HepG2 (cell line): ENCODE measurements around the gene JPT1. TPM values are rescaled to one million over a fixed set of nuclear protein-coding genes. Genes with fewer than 3 reads are reported as not detected.

ENCODE experiments used
- DDIT3 ChIP-seq: sonication (generic); formaldehyde crosslinking; IDR thresholded peaks from 2 replicates; pipeline ENCODE4 v1.4.0; 2020; ENCODE audit warnings: mild to moderate bottlenecking, missing genetic modification reagents
- FOXK1 ChIP-seq: sonication (generic); formaldehyde crosslinking; IDR thresholded peaks from 2 replicates; pipeline ENCODE4 v1.4.0; 2020; ENCODE audit warnings: low read depth, missing genetic modification reagents, borderline replicate concordance
- FOXO1 ChIP-seq: sonication (generic); formaldehyde crosslinking; IDR thresholded peaks from 2 replicates; pipeline ENCODE4 v1.4.0; 2020; ENCODE audit warnings: missing genetic modification reagents
- HES4 ChIP-seq: sonication (generic); formaldehyde crosslinking; IDR thresholded peaks from 2 replicates; pipeline ENCODE4 v1.9.0; 2021; ENCODE audit warnings: mild to moderate bottlenecking, missing genetic modification reagents, borderline replicate concordance
- IKZF5 ChIP-seq: IDR thresholded peaks from 2 replicates; pipeline ENCODE4 v1.6.1; 2018; ENCODE audit warnings: missing genetic modification reagents, mild to moderate bottlenecking, missing compliant biosample characterization
- KLF15 ChIP-seq: sonication (generic); formaldehyde crosslinking; IDR thresholded peaks from 2 replicates; pipeline ENCODE4 v1.8.1; 2023; ENCODE audit warnings: borderline replicate concordance, mild to moderate bottlenecking, inconsistent platforms, missing genetic modification reagents, mixed read lengths
- MBD4 ChIP-seq: IDR thresholded peaks from 2 replicates; pipeline ENCODE4 v1.6.1; 2012; ENCODE audit warnings: low read length, inconsistent platforms, borderline replicate concordance
- MIER3 ChIP-seq: IDR thresholded peaks from 2 replicates; pipeline ENCODE4 v1.6.1; 2016; ENCODE audit warnings: missing compliant biosample characterization, borderline replicate concordance
- NCOA1 ChIP-seq: sonication (generic); formaldehyde crosslinking; IDR thresholded peaks from 2 replicates; pipeline ENCODE4 v1.9.0; 2021; ENCODE audit warnings: missing genetic modification reagents
- NPAS2 ChIP-seq: sonication (generic); formaldehyde crosslinking; IDR thresholded peaks from 2 replicates; pipeline ENCODE4 v1.8.0; 2022; ENCODE audit warnings: mild to moderate bottlenecking, missing genetic modification reagents, borderline replicate concordance
- NRL ChIP-seq: sonication (generic); formaldehyde crosslinking; IDR thresholded peaks from 2 replicates; pipeline ENCODE4 v1.5.0; 2020; ENCODE audit warnings: missing genetic modification reagents, mild to moderate bottlenecking, moderate library complexity, borderline replicate concordance
- PAF1 ChIP-seq: IDR thresholded peaks from 2 replicates; pipeline ENCODE4 v1.6.1; 2016; ENCODE audit warnings: missing genetic modification reagents, missing compliant biosample characterization
- PRDM15 ChIP-seq: sonication (generic); formaldehyde crosslinking; IDR thresholded peaks from 2 replicates; pipeline ENCODE4 v1.4.0; 2020; ENCODE audit warnings: missing genetic modification reagents
- SRSF1 ChIP-seq: fragments of 200-400 bp; formaldehyde crosslinking; optimal IDR thresholded peaks from 2 replicates; pipeline ENCODE3; 2017; ENCODE audit warnings: mild to moderate bottlenecking, low read depth, low read length, moderate library complexity
- ZC3H13 ChIP-seq: sonication (generic); formaldehyde crosslinking; IDR thresholded peaks from 2 replicates; pipeline ENCODE4 v1.8.1; 2023; ENCODE audit warnings: mild to moderate bottlenecking, missing genetic modification reagents, moderate library complexity
- ZFP36L1 ChIP-seq: sonication (generic); formaldehyde crosslinking; IDR thresholded peaks from 2 replicates; pipeline ENCODE4 v1.8.0; 2022; ENCODE audit warnings: mild to moderate bottlenecking, missing genetic modification reagents, moderate library complexity
- ZKSCAN5 ChIP-seq: sonication (generic); formaldehyde crosslinking; IDR thresholded peaks from 2 replicates; pipeline ENCODE4 v1.5.1; 2020; ENCODE audit warnings: mild to moderate bottlenecking, missing genetic modification reagents
- ZNF20 ChIP-seq: sonication (generic); formaldehyde crosslinking; IDR thresholded peaks from 2 replicates; pipeline ENCODE4 v1.4.0; 2020; ENCODE audit warnings: mild to moderate bottlenecking, moderate library complexity, missing genetic modification reagents
- ZNF30 ChIP-seq: sonication (generic); formaldehyde crosslinking; IDR thresholded peaks from 2 replicates; pipeline ENCODE4 v1.5.0; 2020; ENCODE audit warnings: mild to moderate bottlenecking, missing genetic modification reagents
- ZNF484 ChIP-seq: sonication (generic); formaldehyde crosslinking; IDR thresholded peaks from 2 replicates; pipeline ENCODE4 v1.5.1; 2020; ENCODE audit warnings: mild to moderate bottlenecking, low read depth, missing genetic modification reagents, borderline replicate concordance
- ZNF598 ChIP-seq: sonication (generic); formaldehyde crosslinking; IDR thresholded peaks from 2 replicates; pipeline ENCODE4 v1.5.1; 2020; ENCODE audit warnings: mild to moderate bottlenecking, missing genetic modification reagents, borderline replicate concordance
- ZNF737 ChIP-seq: sonication (generic); formaldehyde crosslinking; IDR thresholded peaks from 2 replicates; pipeline ENCODE4 v1.5.0; 2020; ENCODE audit warnings: missing genetic modification reagents, mild to moderate bottlenecking, borderline replicate concordance
- ZNF768 ChIP-seq: sonication (generic); formaldehyde crosslinking; IDR thresholded peaks from 2 replicates; pipeline ENCODE4 v1.4.0; 2020; ENCODE audit warnings: missing genetic modification reagents
- ZNF770 ChIP-seq: sonication (generic); formaldehyde crosslinking; IDR thresholded peaks from 2 replicates; pipeline ENCODE4 v1.5.0; 2020; ENCODE audit warnings: mild to moderate bottlenecking, missing genetic modification reagents
- ZNF776 ChIP-seq: sonication (generic); formaldehyde crosslinking; IDR thresholded peaks from 2 replicates; pipeline ENCODE4 v1.4.0; 2020; ENCODE audit warnings: mild to moderate bottlenecking, missing genetic modification reagents
- polyA plus RNA-seq, 8 experiments: library from polyadenylated mRNA; depleted of rRNA in 3 of 8; stranded (reverse) in 7 of 8; unstranded in 1 of 8; fragments of >200 nt; fragmentation: Illumina TruSeq in 4 of 8; extraction: Trizol in 4 of 8; gene quantifications; 2 replicates each; pipeline versions ENCODE4 v1.2.1 to v1.2.3, GENCODE V29; 2011 to 2016; ENCODE audit warnings: low read depth in 4 of 8, missing spikeins in 1 of 8, mixed read lengths in 1 of 8; ENCODE audit not compliant: insufficient read depth in 1 of 8
- total RNA-seq, 5 experiments: library from RNA; depleted of rRNA; stranded (reverse); fragments of >200 nt; fragmentation: Illumina TruSeq; extraction: Trizol; gene quantifications; 2 replicates each; pipeline ENCODE4 v1.2.3, GENCODE V29; 2016; ENCODE audit warnings: low read depth in 1 of 5

JPT1 gene
- total and polyA plus RNA-seq, 2 of the 13 experiments (the other 11 are each of a cell fraction or from before 2014, with no cell fraction given) = 43.3 to 256 TPM

- TF ChIP-seq ZC3H13 = no peak
- no peak for TF ChIP-seq MIER3
- TF ChIP-seq KLF15 (CRISPR knock-in tag) = no peak
- TF ChIP-seq PAF1 (CRISPR knock-in tag) = no peak
- no peak for TF ChIP-seq IKZF5
- peak; percentile 72 for TF ChIP-seq ZNF770 (CRISPR knock-in tag)
- no peak for TF ChIP-seq ZNF484 (CRISPR knock-in tag)
- no peak for TF ChIP-seq SRSF1
- TF ChIP-seq ZFP36L1 (CRISPR knock-in tag) = no peak
- no peak for TF ChIP-seq PRDM15 (CRISPR knock-in tag)
- 0 out of 2 replicates have a peak, but pooled peaks have one; percentile 52 for TF ChIP-seq ZNF20
- TF ChIP-seq NRL (CRISPR knock-in tag) = 0 out of 2 replicates have a peak, but pooled peaks have one; percentile 21
- no peak for TF ChIP-seq ZKSCAN5 (CRISPR knock-in tag)
- TF ChIP-seq ZNF598 (CRISPR knock-in tag) = 0 out of 2 replicates have a peak, but pooled peaks have one; percentile 54
- no peak; the same call in 1 of the 2 replicates for TF ChIP-seq ZNF737 (CRISPR knock-in tag)
- no peak for TF ChIP-seq ZNF30 (CRISPR knock-in tag)
- TF ChIP-seq NCOA1 = 0 out of 2 replicates have a peak, but pooled peaks have one; percentile 59
- no peak for TF ChIP-seq DDIT3 (CRISPR knock-in tag)
- TF ChIP-seq ZNF768 (CRISPR knock-in tag) = no peak
- TF ChIP-seq FOXO1 (CRISPR knock-in tag) = no peak
- TF ChIP-seq ZNF776 = peak; percentile 35; the same call in 1 of the 2 replicates
- TF ChIP-seq FOXK1 (CRISPR knock-in tag) = peak; percentile 6; the same call in 1 of the 2 replicates
- TF ChIP-seq NPAS2 (CRISPR knock-in tag) = no peak
- no peak for TF ChIP-seq HES4 (CRISPR knock-in tag)
- no peak for TF ChIP-seq MBD4
These were observed 67.1 kb downstream of the JPT1 start (continued) for GRCh38 chr17:75087182-75087557.
